ENCODE data around the gene CFDP1. TPM values are rescaled to one million over a fixed set of nuclear protein-coding genes. Genes with fewer than 3 reads are reported as not detected.

CFDP1 gene
- 10 to 100 TPM; 23.9 to 43.3 (median 36.0) TPM for total RNA-seq
- long read RNA-seq, partial matches to known transcripts, result 3 of 10 reads
- long read RNA-seq, other reads (novel, unspliced or antisense), result 1 of 10 reads

- Histone ChIP-seq H3K9me3 (no peaks in the 10 kb centered on the region), H3K4me3 (peak within 1 kb of the TSS; percentile 75 to 96 (median 93)), H3K4me1 (peaks cover 0 to 5% (median 0%) of the 10 kb centered on the region in 4 donors), H3K36me3 (no peaks in the 10 kb centered on the region), H3K27ac (peak within 1 kb of the TSS; percentile 89 to 94 (median 92)), H3K27me3 (no peaks in the 10 kb centered on the region)
- TF ChIP-seq CTCF (IDR thresholded peaks at IDR 0.05) (no peak), POLR2A (IDR thresholded peaks at IDR 0.05) (peak; percentile 68)
- DNase-seq (peak; percentile 97 to 98 (median 98)), ATAC-seq (peak; percentile 93 to 96 (median 94))
- WGBS (ENCODE audit: insufficient coverage, low coverage, low lambda C conversion rate, missing lambda C conversion rate), result 1% methylated on average over 27 of the region's 85 CpGs
- intact Hi-C loops (cut with DNase I), result no loop called here
Observed at GRCh38 chr16:75432828-75433731, at the start of gene CFDP1. Gene CFDP1 (minus strand): TSS chr16:75433503. CDS start chr16:75433352, 151 bp downstream.

- Histone ChIP-seq H3K27me3 (no peaks in the 10 kb centered on the region), H3K36me3 (no peaks in the 10 kb centered on the region), H3K4me3 (no peak overlapping the region), H3K4me1 (no peaks in the 10 kb centered on the region), H3K9me3 (no peaks in the 10 kb centered on the region), H3K27ac (no peak overlapping the region)
- TF ChIP-seq CTCF (IDR thresholded peaks at IDR 0.05) (no peak), POLR2A (IDR thresholded peaks at IDR 0.05) (no peak)
- DNase-seq, result no peak
- intact Hi-C loops (cut with DNase I), result loop anchor here in 1 of 2 donors (10.0 kb wide), 1 partner anchor 52 kb away; the partner anchor contains the start of gene CHST5
- ATAC-seq, result no peak
- 85% methylated on average over 4 of the region's 14 CpGs for WGBS (ENCODE audit: insufficient coverage, low coverage, low lambda C conversion rate, missing lambda C conversion rate)
Observed at GRCh38 chr16:75482434-75483205, 49.3 kb upstream of the CFDP1 start.

GRCh38 chr16:75481475-75481874 is 48.2 kb upstream of the CFDP1 start:
- no peak for TF ChIP-seq CTCF (IDR thresholded peaks at IDR 0.05)
- no peak for TF ChIP-seq POLR2A (IDR thresholded peaks at IDR 0.05)
- 64% methylated on average over 4 of the region's 7 CpGs for WGBS (ENCODE audit: insufficient coverage, low coverage, low lambda C conversion rate, missing lambda C conversion rate)
- Histone ChIP-seq H3K27ac (no peak overlapping the region), H3K9me3 (no peaks in the 10 kb centered on the region), H3K27me3 (no peaks in the 10 kb centered on the region), H3K4me1 (no peaks in the 10 kb centered on the region), H3K36me3 (no peaks in the 10 kb centered on the region), H3K4me3 (no peak overlapping the region)
- ATAC-seq (no peak), DNase-seq (no peak)
- intact Hi-C loops (cut with DNase I), result loop anchor here in 1 of 2 donors (10.0 kb wide), 1 partner anchor 53 kb away; the partner anchor contains the start of gene CHST5

GRCh38 chr16:75479421-75479990 is 46.2 kb upstream of the CFDP1 start:
- no peaks in the 10 kb centered on the region for H3K36me3 ChIP-seq
- TF ChIP-seq CTCF (IDR thresholded peaks at IDR 0.05) (no peak), POLR2A (IDR thresholded peaks at IDR 0.05) (no peak)
- WGBS (ENCODE audit: insufficient coverage, low coverage, low lambda C conversion rate, missing lambda C conversion rate), result 95% methylated on average over 7 of the region's 47 CpGs
- DNase-seq (no peak), ATAC-seq (no peak)
- no peaks in the 10 kb centered on the region for H3K9me3 ChIP-seq
- H3K27me3 ChIP-seq, result no peaks in the 10 kb centered on the region
- no peak overlapping the region for H3K27ac ChIP-seq
- intact Hi-C loops (cut with DNase I), result loop anchor here in 1 of 2 donors (10.0 kb wide), 1 partner anchor 285 kb away; no protein-coding TSS in a partner anchor
- no peaks in the 10 kb centered on the region for H3K4me1 ChIP-seq
- no peak overlapping the region for H3K4me3 ChIP-seq
